Measurements from ENCODE around the gene GAB1.

The GAB1 gene

GRCh38 chr4:143513314-143514168 is 176.9 kb downstream of the GAB1 start, which contains the start of gene SMARCA5:
TSS of gene SMARCA5 (plus strand) at chr4:143513702. CDS start at chr4:143513925, 223 bp downstream.
- peak; percentile 96 for DNase-seq (ENCODE audit: extremely low spot score)
- CTCF ChIA-PET = interaction anchor here (1.4 to 2.1 kb wide), 5 partner anchors 13 to 138 kb away, joined by 3 to 8 read pairs (median 3); no protein-coding TSS in a partner anchor
- POLR2A ChIA-PET = interaction anchor here (1.0 kb wide), 1 partner anchor 137 kb away, joined by 3 read pairs; no protein-coding TSS in a partner anchor
- TF ChIP-seq CTCF (IDR thresholded peaks at IDR 0.05; ENCODE audit: control extremely low read depth, extremely low read depth, low read depth, missing control alignments) = no peak

GRCh38 chr4:143514169-143514495 is 177.5 kb downstream of the GAB1 start:
- POLR2A ChIA-PET = interaction anchor here (1.0 kb wide), 1 partner anchor 138 kb away, joined by 3 read pairs; no protein-coding TSS in a partner anchor
- CTCF ChIA-PET = interaction anchor here (1.2 to 2.1 kb wide), 3 partner anchors 10 to 104 kb away, joined by 3 to 8 read pairs (median 3); no protein-coding TSS in a partner anchor
- no peak for DNase-seq (ENCODE audit: extremely low spot score)
- no peak for TF ChIP-seq CTCF (IDR thresholded peaks at IDR 0.05; ENCODE audit: control extremely low read depth, extremely low read depth, low read depth, missing control alignments)

- ChIA-PET CTCF (interaction anchor here (1.2 to 2.1 kb wide), 3 partner anchors 10 to 104 kb away, joined by 3 to 8 read pairs (median 3); no protein-coding TSS in a partner anchor), POLR2A (no interaction called here)
- no peak for DNase-seq (ENCODE audit: extremely low spot score)
- TF ChIP-seq CTCF (IDR thresholded peaks at IDR 0.05; ENCODE audit: control extremely low read depth, extremely low read depth, low read depth, missing control alignments) = no peak
These were observed 177.8 kb downstream of the GAB1 start for GRCh38 chr4:143514497-143514896.

- ChIA-PET CTCF (interaction anchor here (1.2 to 2.1 kb wide), 3 partner anchors 9 to 105 kb away, joined by 3 to 8 read pairs (median 3); no protein-coding TSS in a partner anchor), POLR2A (no interaction called here)
- TF ChIP-seq CTCF (IDR thresholded peaks at IDR 0.05; ENCODE audit: control extremely low read depth, extremely low read depth, low read depth, missing control alignments) = no peak
- no peak for DNase-seq (ENCODE audit: extremely low spot score)
These were observed 178.2 kb downstream of the GAB1 start for GRCh38 chr4:143514901-143515300.

- no peak for DNase-seq (ENCODE audit: extremely low spot score)
- POLR2A ChIA-PET = interaction anchor here (0.7 kb wide), 1 partner anchor 14 kb away, joined by 6 read pairs; no protein-coding TSS in a partner anchor
- CTCF ChIA-PET = no interaction called here
- TF ChIP-seq CTCF (IDR thresholded peaks at IDR 0.05; ENCODE audit: control extremely low read depth, extremely low read depth, low read depth, missing control alignments) = no peak
These were observed 179.2 kb downstream of the GAB1 start for GRCh38 chr4:143515905-143516304.

- ChIA-PET POLR2A (no interaction called here), CTCF (interaction anchor here (1.1 to 1.4 kb wide), 2 partner anchors 13 to 33 kb away, joined by 3 read pairs; no protein-coding TSS in a partner anchor)
- DNase-seq (ENCODE audit: extremely low spot score) = no peak
- no peak for TF ChIP-seq CTCF (IDR thresholded peaks at IDR 0.05; ENCODE audit: control extremely low read depth, extremely low read depth, low read depth, missing control alignments)
These were observed 181.1 kb downstream of the GAB1 start for GRCh38 chr4:143517764-143518163.

All from GM10248 (cell line).